ENCODE data around the gene FRMD4A. TPM values are rescaled to one million over a fixed set of nuclear protein-coding genes. Genes with fewer than 3 reads are reported as not detected.

The FRMD4A gene
- polyA plus RNA-seq, 1 donor: 35.1 TPM

GRCh38 chr10:13632884-13633440 is 697.8 kb downstream of the FRMD4A start:
- DNase-seq: peak; percentile 49

- DNase-seq: no peak
Measured at GRCh38 chr10:13632440-13632839, 698.3 kb downstream of the FRMD4A start.

- no peak for DNase-seq
Measured at GRCh38 chr10:13631594-13631993, 699.1 kb downstream of the FRMD4A start.

- DNase-seq: no peak
Measured at GRCh38 chr10:13630231-13630630, 700.5 kb downstream of the FRMD4A start.

GRCh38 chr10:13629116-13629515 is 701.6 kb downstream of the FRMD4A start:
- DNase-seq: no peak

- no peak for DNase-seq
Measured at GRCh38 chr10:13628661-13629060, 702.1 kb downstream of the FRMD4A start.

GRCh38 chr10:13627459-13628310 is 703.0 kb downstream of the FRMD4A start:
- no peak for DNase-seq

- no peak for DNase-seq
Measured at GRCh38 chr10:13624630-13625029, 706.1 kb downstream of the FRMD4A start.

GRCh38 chr10:13621931-13622330 is 708.8 kb downstream of the FRMD4A start:
- DNase-seq: no peak

- no peak for DNase-seq
Measured at GRCh38 chr10:13617116-13617515, 713.6 kb downstream of the FRMD4A start.

- no peak for DNase-seq
Measured at GRCh38 chr10:13615650-13616300, 714.9 kb downstream of the FRMD4A start.

- no peak for DNase-seq
Measured at GRCh38 chr10:13614530-13615332, 716.0 kb downstream of the FRMD4A start.

GRCh38 chr10:13613519-13613918 is 717.2 kb downstream of the FRMD4A start:
- DNase-seq: peak; percentile 62

- DNase-seq: no peak
Measured at GRCh38 chr10:13612654-13613373, 717.9 kb downstream of the FRMD4A start.

- DNase-seq: peak; percentile 32
Measured at GRCh38 chr10:13608246-13608853, 722.4 kb downstream of the FRMD4A start.

- DNase-seq: no peak
Measured at GRCh38 chr10:13604357-13605040, 726.2 kb downstream of the FRMD4A start.

GRCh38 chr10:13597909-13598308 is 732.8 kb downstream of the FRMD4A start:
- no peak for DNase-seq

- no peak for DNase-seq
Measured at GRCh38 chr10:13594641-13595040, 736.1 kb downstream of the FRMD4A start.

All from hindlimb muscle (tissue), 1 donor.